Esophagus muscularis mucosa (tissue), 3 donors: ENCODE results near the gene SARM1.

Source experiments
- CTCF ChIP-seq, 3 experiments: fragments of 200-600 bp in 2 of 3; fragments of 450-650 bp in 1 of 3; sonication (generic) in 2 of 3; IDR thresholded peaks; one replicate each; pipeline ENCODE4 v1.5.1; 2017 to 2019; ENCODE audit warnings: antibody characterized with exemption in 3 of 3, mild to moderate bottlenecking in 2 of 3, moderate library complexity in 1 of 3
- EP300 ChIP-seq: sonication (generic); formaldehyde crosslinking; IDR thresholded peaks from one replicate; pipeline ENCODE4 v1.6.1; 2017; ENCODE audit warnings: antibody characterized with exemption

- TF ChIP-seq CTCF (IDR thresholded peaks at IDR 0.05) (no peak), EP300 (no peak)
Observed at GRCh38 chr17:28427371-28427770, 55.9 kb downstream of the SARM1 start.
